SK-N-SH treated with all-trans-retinoic acid at 6 μM for 48 hours (cell line): Measurements from ENCODE around the gene SUMO3.
A peak's percentile ranks its signal among the peaks of the same experiment; 100 is the strongest.

Experiments used
- ATAC-seq: fragments of 200-7000 bp; cut with Tn5 transposase; 3 replicates; pipeline ENCODE4 v1.9.1; 2020; ENCODE audit warnings: mild to moderate bottlenecking, moderate library complexity
- ARNTL ChIP-seq: fragments of 450-650 bp; formaldehyde crosslinking; IDR thresholded peaks from 2 replicates; pipeline ENCODE4 v1.5.0; 2020; ENCODE audit warnings: low read depth, mild to moderate bottlenecking, moderate library complexity, borderline replicate concordance
- BACH2 ChIP-seq: fragments of 250-450 bp; sonication (Bioruptor Pico); IDR thresholded peaks from 2 replicates; pipeline ENCODE4 v1.9.0; 2021; ENCODE audit warnings: mild to moderate bottlenecking, borderline replicate concordance
- CREB5 ChIP-seq: fragments of 250-450 bp; sonication (Bioruptor Pico); IDR thresholded peaks from 2 replicates; pipeline ENCODE4 v1.5.1; 2020; ENCODE audit warnings: low read depth, mild to moderate bottlenecking, moderate library complexity
- CSDC2 ChIP-seq: fragments of 250-450 bp; sonication (Bioruptor Pico); IDR thresholded peaks from 2 replicates; pipeline ENCODE4 v1.5.0; 2020; ENCODE audit warnings: mild to moderate bottlenecking, moderate library complexity
- CSRNP3 ChIP-seq: fragments of 250-450 bp; sonication (Bioruptor Pico); IDR thresholded peaks from 2 replicates; pipeline ENCODE4 v1.5.1; 2021; ENCODE audit warnings: mild to moderate bottlenecking, moderate library complexity
- ESRRG ChIP-seq: fragments of 250-450 bp; sonication (Bioruptor Pico); IDR thresholded peaks from 2 replicates; pipeline ENCODE4 v1.6.1; 2021; ENCODE audit warnings: mild to moderate bottlenecking
- GLIS3 ChIP-seq: fragments of 250-450 bp; sonication (Bioruptor Pico); IDR thresholded peaks from 2 replicates; pipeline ENCODE4 v1.5.0; 2020; ENCODE audit warnings: mild to moderate bottlenecking, moderate library complexity
- ISL1 ChIP-seq: fragments of 250-450 bp; sonication (Bioruptor Pico); IDR thresholded peaks from 2 replicates; pipeline ENCODE4 v2.1.2; 2022; ENCODE audit warnings: mild to moderate bottlenecking, moderate library complexity
- OSR1 ChIP-seq: fragments of 250-450 bp; sonication (Bioruptor Pico); IDR thresholded peaks from 2 replicates; pipeline ENCODE4 v1.8.0; 2022; ENCODE audit warnings: moderate library complexity, mild to moderate bottlenecking, inconsistent platforms
- POU6F1 ChIP-seq: fragments of 250-450 bp; sonication (Bioruptor Pico); IDR thresholded peaks from 2 replicates; pipeline ENCODE4 v1.8.0; 2021; ENCODE audit warnings: low read depth, mild to moderate bottlenecking, moderate library complexity, borderline replicate concordance
- PPARA ChIP-seq: fragments of 250-450 bp; sonication (Bioruptor Pico); IDR thresholded peaks from 2 replicates; pipeline ENCODE4 v1.5.0; 2020; ENCODE audit warnings: mild to moderate bottlenecking, borderline replicate concordance
- RARB ChIP-seq: fragments of 250-450 bp; sonication (Bioruptor Pico); IDR thresholded peaks from 2 replicates; pipeline ENCODE4 v1.8.0; 2021; ENCODE audit warnings: mild to moderate bottlenecking, moderate library complexity
- SNAI2 ChIP-seq: fragments of 250-450 bp; sonication (Bioruptor Pico); IDR thresholded peaks from 2 replicates; pipeline ENCODE4 v1.5.0; 2020; ENCODE audit warnings: mild to moderate bottlenecking, moderate library complexity
- TCF4 ChIP-seq: fragments of 250-450 bp; sonication (Bioruptor Pico); IDR thresholded peaks from 2 replicates; pipeline ENCODE4 v1.8.0; 2021; ENCODE audit warnings: mild to moderate bottlenecking, moderate library complexity, borderline replicate concordance
- TSHZ2 ChIP-seq: fragments of 250-450 bp; sonication (Bioruptor Pico); IDR thresholded peaks from 2 replicates; pipeline ENCODE4 v1.5.0; 2020; ENCODE audit warnings: mild to moderate bottlenecking, moderate library complexity
- ZC3H10 ChIP-seq: fragments of 250-450 bp; sonication (Bioruptor Pico); IDR thresholded peaks from 2 replicates; pipeline ENCODE4 v1.5.1; 2021; ENCODE audit warnings: mild to moderate bottlenecking, moderate library complexity
- ZFP3 ChIP-seq: fragments of 250-450 bp; sonication (Bioruptor Pico); IDR thresholded peaks from 2 replicates; pipeline ENCODE4 v1.5.0; 2020; ENCODE audit warnings: mild to moderate bottlenecking, moderate library complexity
- ZFP30 ChIP-seq: fragments of 450-650 bp; formaldehyde crosslinking; IDR thresholded peaks from 2 replicates; pipeline ENCODE4 v1.5.0; 2022; ENCODE audit warnings: mild to moderate bottlenecking, moderate library complexity
- ZNF565 ChIP-seq: fragments of 450-650 bp; formaldehyde crosslinking; conservative IDR thresholded peaks from 2 replicates; pipeline ENCODE4 v1.5.0; 2020; ENCODE audit warnings: low read depth, mild to moderate bottlenecking, moderate library complexity
- ZNF70 ChIP-seq: fragments of 450-650 bp; formaldehyde crosslinking; IDR thresholded peaks from 2 replicates; pipeline ENCODE4 v1.5.0; 2020; ENCODE audit warnings: mild to moderate bottlenecking, moderate library complexity
- ZNF8 ChIP-seq: fragments of 450-650 bp; formaldehyde crosslinking; IDR thresholded peaks from 2 replicates; pipeline ENCODE4 v1.5.0; 2020; ENCODE audit warnings: mild to moderate bottlenecking, moderate library complexity

Gene SUMO3

GRCh38 chr21:44778094-44778493 lies 39.8 kb downstream of the SUMO3 start:
- ATAC-seq = no peak
- no peak for TF ChIP-seq ZNF70 (CRISPR knock-in tag)
- TF ChIP-seq PPARA (CRISPR knock-in tag) = no peak
- no peak for TF ChIP-seq TSHZ2 (CRISPR knock-in tag)
- TF ChIP-seq, all 23 proteins: peak for 0

- no peak for TF ChIP-seq CSDC2
- TF ChIP-seq OSR1 (CRISPR knock-in tag) = no peak
- TF ChIP-seq TCF4 (CRISPR knock-in tag) = no peak
- TF ChIP-seq BACH2 (CRISPR knock-in tag) = no peak
- TF ChIP-seq ZNF70 (CRISPR knock-in tag) = no peak
- TF ChIP-seq TSHZ2 (CRISPR knock-in tag) = no peak
- TF ChIP-seq SNAI2 (CRISPR knock-in tag) = no peak
- TF ChIP-seq PPARA (CRISPR knock-in tag) = no peak
- TF ChIP-seq CREB5 (CRISPR knock-in tag) = no peak
- no peak for TF ChIP-seq ISL1 (CRISPR knock-in tag)
- no peak for TF ChIP-seq ESRRG (CRISPR knock-in tag)
- no peak for TF ChIP-seq RARB
- TF ChIP-seq, all 23 proteins: peak for 0
- ATAC-seq = no peak
Measured at GRCh38 chr21:44774972-44775371, 42.9 kb downstream of the SUMO3 start.

- no peak for ATAC-seq
- TF ChIP-seq CSRNP3 (CRISPR knock-in tag) (no peak), PPARA (CRISPR knock-in tag) (no peak), TCF4 (CRISPR knock-in tag) (0 out of 2 replicates have a peak, but pooled peaks have one; percentile 29)
Measured at GRCh38 chr21:44773291-44773932, 44.5 kb downstream of the SUMO3 start.

GRCh38 chr21:44771896-44772525 lies 45.9 kb downstream of the SUMO3 start:
- TF ChIP-seq PPARA (CRISPR knock-in tag) (no peak), ZFP30 (CRISPR knock-in tag) (no peak), ZNF565 (no peak), ZC3H10 (no peak), CSDC2 (no peak), RARB (no peak), TCF4 (CRISPR knock-in tag) (no peak), OSR1 (CRISPR knock-in tag) (no peak), ZNF70 (CRISPR knock-in tag) (no peak), ZFP3 (CRISPR knock-in tag) (no peak), ISL1 (CRISPR knock-in tag) (no peak), POU6F1 (CRISPR knock-in tag) (no peak), ZNF8 (CRISPR knock-in tag) (no peak), SNAI2 (CRISPR knock-in tag) (no peak), CREB5 (CRISPR knock-in tag) (no peak), BACH2 (CRISPR knock-in tag) (no peak), ARNTL (no peak), GLIS3 (CRISPR knock-in tag) (no peak)
- TF ChIP-seq, all 23 proteins: peak for 0
- ATAC-seq = no peak
